Measurements from ENCODE around the gene RAB43.

- TF ChIP-seq CTCF (conservative IDR thresholded peaks at IDR 0.05; ENCODE audit: low read length): no peak
- TF ChIP-seq EZH2phosphoT487 (IDR thresholded peaks at IDR 0.05; ENCODE audit: borderline replicate concordance): no peak
Observed at GRCh38 chr3:129063841-129064482, 57.6 kb downstream of the RAB43 start.

Measured in Loucy (cell line).